CD4-positive, alpha-beta T cell treated with Interleukin-6 for 4 hours (primary cell): Measurements from ENCODE around the gene CLMN.
A peak's percentile ranks its signal among the peaks of the same experiment; 100 is the strongest.
"Not testable (repeated sequence)": the region's sequence is repeated elsewhere in the genome, so short reads cannot be mapped to it uniquely, and the experiment has no call there.

ENCODE experiments used
- DNase-seq: peaks from one replicate; pipeline ENCODE4 v3.0.0-alpha.2; 2020; ENCODE audit warnings: mixed read lengths

Gene CLMN

GRCh38 chr14:95185767-95186392 lies 133.8 kb downstream of the CLMN start:
- DNase-seq = no peak

- no peak for DNase-seq
Observed at GRCh38 chr14:95185033-95185766, 134.5 kb downstream of the CLMN start.

- DNase-seq = no peak
Observed at GRCh38 chr14:95184413-95184790, 135.3 kb downstream of the CLMN start.

DNA sequence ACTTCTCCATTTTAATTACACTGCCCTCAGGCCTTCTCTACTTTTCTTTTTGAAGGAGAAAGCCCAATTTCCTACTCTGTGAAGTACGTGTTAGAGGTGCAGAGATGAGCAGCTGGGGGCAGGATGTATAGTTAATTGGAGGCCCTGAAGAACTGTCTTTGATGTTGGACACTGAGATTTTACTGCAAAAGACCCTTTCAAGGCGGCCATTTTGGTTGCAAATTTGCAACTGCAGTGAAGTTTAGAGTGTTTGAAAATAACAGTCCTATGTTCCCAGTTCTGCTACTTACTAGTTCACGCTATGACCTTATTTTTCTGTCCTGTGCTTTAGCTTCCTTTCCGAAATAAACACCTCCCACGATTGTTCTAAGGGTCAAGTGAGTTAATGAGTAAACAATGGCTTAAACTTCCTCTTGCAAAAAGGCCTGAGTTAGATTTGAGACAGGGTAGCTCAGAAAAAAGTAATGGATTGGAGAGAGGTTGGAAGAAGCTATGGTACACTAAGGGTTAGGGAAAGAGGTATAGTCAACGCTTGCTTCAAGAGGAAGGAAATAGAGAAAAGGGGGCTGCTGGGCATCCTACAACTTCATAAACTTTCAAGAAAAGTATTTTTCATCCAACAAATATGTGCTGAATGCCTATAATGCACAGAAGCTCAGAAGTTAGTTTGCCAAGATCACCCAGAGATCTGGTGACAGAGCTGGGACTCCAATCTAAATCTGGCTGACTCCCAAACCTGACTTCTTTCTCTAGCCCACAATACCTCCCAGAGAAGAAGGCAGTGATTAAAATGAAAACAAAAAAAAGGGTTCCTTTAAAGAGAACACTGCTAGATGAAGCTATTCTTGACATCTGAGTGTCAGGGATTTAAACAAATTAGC lies 135.9 kb downstream of the CLMN start:
- DNase-seq = no peak

- no peak for DNase-seq
Observed at GRCh38 chr14:95183082-95183481, 136.6 kb downstream of the CLMN start.

DNA sequence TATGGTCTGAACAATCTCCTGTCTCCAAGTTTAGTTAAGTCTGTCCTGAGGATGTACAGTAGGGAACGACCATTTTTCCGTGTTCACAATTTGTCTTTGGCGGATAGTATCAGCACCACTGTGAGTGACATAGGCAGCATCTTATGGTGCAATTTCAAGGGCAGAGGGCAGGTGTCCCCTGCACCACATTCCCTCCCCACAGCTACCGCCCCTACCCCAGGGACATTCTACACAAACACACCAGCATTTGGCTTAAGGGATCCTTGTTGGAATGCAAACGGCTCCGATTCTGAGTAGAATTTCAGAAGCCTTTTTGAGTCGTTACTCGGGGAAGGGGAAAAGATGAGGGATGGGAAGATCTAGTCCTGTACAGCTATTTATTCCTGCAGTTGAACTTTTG lies 137.3 kb downstream of the CLMN start:
- no peak for DNase-seq

DNA sequence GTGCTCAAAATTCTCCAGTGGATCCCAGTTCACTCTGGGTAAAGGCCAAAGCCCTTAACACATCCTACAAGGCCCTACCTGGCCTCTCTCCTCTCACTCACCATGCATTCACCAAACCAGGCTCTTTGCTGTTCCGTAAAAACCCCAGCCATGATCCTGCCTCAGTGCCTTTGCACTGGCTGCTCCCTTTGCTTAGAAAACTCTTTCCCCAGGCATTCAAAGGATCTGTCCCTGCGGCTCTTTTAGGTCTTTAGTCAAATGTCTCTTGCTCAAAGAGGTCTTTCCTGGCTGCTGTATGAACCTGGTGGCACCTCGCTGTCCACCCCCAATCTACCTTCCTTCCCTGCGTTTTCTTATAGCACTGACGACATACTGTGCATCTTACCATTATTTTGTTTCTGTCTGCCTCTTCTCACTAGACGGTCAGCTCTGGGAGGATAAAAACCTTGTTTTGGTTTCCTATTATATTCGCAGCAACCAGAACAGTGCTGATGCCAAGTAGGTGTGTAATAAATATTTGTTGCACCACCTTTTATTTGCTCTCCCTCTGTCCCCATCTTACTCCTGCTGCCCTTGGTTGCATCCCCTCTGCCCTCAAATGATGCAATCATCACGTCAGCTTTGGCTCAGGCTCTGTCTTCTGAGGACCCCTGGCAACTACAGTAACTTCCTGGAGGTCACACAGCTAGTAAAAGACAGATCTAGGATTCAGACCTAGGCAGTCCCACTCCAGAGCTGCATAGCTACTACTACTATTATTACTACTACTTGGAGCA lies 138.6 kb downstream of the CLMN start:
- DNase-seq = no peak

DNA sequence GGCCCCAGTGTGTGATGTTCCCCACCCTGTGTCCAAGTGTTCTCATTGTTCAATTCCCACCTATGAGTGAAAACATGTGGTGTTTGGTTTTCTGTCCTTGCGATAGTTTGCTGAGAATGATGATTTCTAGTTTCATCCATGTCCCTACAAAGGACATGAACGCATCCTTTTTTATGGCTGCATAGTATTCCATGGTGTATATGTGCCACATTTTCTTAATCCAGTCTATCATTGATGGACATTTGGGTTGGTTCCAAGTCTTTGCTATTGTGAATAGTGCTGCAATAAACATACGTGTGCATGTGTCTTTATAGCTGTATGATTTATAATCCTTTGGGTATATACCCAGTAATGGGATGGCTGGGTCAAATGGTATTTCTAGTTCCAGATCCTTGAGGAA lies 144.0 kb downstream of the CLMN start:
- DNase-seq = not testable (repeated sequence)

- DNase-seq = no peak
Observed at GRCh38 chr14:95174184-95174792, 145.4 kb downstream of the CLMN start.

- DNase-seq = no peak
Observed at GRCh38 chr14:95173518-95173917, 146.2 kb downstream of the CLMN start.

GRCh38 chr14:95167177-95167576 lies 152.5 kb downstream of the CLMN start:
- no peak for DNase-seq

GRCh38 chr14:95165517-95165916 lies 154.2 kb downstream of the CLMN start:
- DNase-seq = no peak

- no peak for DNase-seq
Observed at GRCh38 chr14:95164506-95164905, 155.2 kb downstream of the CLMN start.

GRCh38 chr14:95163666-95164065 lies 156.0 kb downstream of the CLMN start:
- no peak for DNase-seq

- DNase-seq = no peak
Observed at GRCh38 chr14:95163132-95163531, 156.6 kb downstream of the CLMN start.

DNA sequence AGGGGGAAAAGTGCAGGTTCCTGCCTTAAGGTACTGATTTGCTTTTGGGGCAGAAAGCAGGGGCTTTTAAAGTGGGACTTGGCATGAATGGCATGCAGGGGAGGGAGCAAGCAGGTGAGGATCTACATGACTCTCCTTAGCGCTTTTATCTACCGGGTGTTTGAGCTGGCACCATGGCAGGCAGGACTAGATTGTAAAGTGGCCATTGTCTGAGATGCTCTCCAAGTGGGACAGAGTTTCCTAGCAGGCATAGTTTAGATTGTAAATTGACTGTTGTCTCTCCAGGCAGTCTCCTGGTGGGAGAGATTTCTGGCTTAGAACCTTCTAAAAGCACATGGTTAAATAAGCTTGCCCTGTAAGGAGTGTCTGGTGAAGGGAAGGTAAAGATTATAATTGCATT lies 157.1 kb downstream of the CLMN start:
- no peak for DNase-seq

DNA sequence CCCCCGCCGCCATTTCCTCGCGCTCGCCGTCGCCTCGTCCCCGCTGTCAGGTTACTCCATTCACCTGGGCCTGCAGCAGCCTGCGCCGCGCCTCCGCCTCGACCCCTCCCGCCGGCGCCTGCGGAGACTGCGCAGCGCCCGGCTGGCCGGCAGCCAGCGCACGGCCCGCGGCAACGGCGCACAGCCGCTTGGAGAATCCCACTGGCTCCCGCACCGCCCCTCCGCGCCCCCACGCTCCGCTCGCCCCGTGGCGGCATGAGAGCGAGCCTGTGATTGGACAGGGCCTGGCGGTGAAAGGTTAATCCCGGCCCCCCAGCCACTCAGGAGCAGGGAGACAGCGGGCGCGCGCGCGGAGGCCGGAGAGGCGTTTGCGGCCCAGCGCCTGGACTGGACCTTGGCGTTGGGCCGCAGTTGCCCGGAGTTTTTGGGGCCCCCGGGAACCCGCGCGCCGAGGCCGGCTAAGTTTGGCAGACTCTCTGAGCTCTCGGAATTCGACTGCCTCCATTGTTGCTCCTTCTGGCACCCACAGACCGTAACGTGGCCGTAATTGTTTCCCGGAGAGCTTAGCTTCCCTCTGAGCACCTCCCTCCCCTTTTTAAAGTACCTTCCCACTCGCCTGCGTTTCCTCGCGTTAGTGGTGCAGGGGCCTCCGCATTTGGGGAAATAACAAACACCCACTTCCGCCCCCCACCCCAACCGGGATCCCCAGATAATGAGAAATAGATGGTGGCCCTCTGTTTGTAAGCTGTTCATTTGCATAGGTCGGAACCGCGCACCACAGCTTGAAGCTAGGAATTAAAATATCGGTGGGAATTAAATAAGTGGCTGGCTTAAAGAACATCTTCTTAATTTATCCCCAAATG lies 162.2 kb downstream of the CLMN start, which contains the start of gene DICER1:
Gene DICER1 (minus strand): TSS at position 203 of the 863 bp plus-strand sequence. CDS start 24,071 bp downstream, outside the sequence.
- peak; percentile 93 for DNase-seq

DNA sequence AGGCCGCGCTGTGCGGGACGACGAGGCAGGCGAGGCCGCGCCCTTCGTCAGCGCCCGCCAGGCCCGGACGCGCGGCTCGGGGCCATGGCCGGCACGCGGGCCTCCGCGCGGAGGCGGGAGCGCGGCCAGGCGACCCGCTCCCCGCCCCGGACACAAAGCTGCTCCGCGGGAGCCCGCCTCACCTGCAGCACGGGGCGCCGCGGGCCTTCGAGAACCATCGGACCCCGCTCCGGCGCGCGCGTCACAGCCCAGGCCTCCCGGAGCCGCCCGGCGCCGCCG lies 162.7 kb downstream of the CLMN start:
- no peak for DNase-seq

DNA sequence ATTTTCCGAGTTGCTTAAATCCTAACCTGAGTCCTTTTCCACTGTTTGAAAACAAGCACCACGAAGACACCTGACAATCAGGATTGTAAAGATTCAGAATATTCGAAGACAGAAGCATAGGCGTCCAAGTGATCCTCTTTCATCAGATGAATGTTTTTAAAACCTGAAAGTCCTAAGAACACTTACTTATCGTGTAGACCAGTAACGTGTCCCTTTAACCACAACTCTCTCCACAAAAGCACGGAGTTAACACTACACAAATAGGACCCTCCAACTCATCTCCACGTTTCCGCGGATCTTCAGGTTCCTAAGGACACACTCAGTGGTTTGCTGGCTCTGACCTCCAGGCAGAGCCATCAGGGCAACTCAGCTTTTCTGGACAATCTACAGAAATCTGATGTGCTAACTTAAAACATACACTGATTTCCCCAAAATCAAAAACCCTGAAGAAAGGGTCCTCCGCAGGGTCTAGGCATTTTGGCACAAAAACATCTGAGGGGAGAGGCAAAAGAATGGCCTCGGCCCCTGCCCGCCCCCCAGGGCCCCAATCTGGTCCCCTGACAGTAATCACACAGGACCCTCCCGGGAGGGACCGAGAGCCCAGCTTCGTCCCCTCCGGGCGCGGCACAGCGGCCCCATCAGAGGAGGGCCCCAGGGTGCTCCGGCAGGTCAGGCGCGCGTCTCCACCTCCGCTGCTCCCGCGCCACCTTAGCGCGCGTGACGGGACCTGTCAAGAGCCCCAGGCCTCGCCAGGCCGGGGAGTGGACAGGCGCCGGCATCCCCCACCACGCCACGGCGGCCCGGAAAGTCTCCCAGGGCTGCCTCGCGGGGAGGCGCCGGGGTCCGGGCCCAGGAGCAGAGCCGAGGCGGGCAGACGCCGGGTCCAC lies 163.3 kb downstream of the CLMN start:
- peak; percentile 38 for DNase-seq

- DNase-seq = no peak
Observed at GRCh38 chr14:95155045-95155444, 164.7 kb downstream of the CLMN start.

DNA sequence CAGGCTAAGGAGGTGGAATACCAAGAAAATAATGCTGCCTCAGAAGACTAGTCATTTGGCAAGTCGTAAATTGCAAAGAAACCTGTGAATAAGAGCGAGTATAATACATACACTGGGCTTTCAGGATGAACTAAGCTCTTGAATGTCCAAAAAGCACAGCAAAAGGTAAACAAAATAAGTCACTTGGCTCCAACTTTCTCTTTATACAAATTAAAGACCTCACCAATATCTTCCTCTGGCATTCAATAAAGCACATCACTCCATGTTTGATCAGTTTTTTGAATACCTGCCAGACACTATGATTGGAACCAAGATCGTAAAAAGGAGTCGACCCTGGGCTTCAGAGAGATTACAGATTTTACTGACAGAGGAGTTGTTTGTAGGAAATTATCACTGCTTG lies 165.8 kb downstream of the CLMN start:
- DNase-seq = no peak
